H9 (cell line): ENCODE results near the gene NXN. TPM values are rescaled to one million over a fixed set of nuclear protein-coding genes. Genes with fewer than 3 reads are reported as not detected.
"Not testable (repeated sequence)": the region's sequence is repeated elsewhere in the genome, so short reads cannot be mapped to it uniquely, and the experiment has no call there.

Source experiments
- DNase-seq: peaks from one replicate; pipeline ENCODE4 v3.0.0-alpha.2; 2017
- H2AFZ ChIP-seq: one replicate; pipeline ENCODE4 v1.6.1; 2013; ENCODE audit warnings: mild to moderate bottlenecking, low read length, control low read depth, moderate library complexity
- H2AK5ac ChIP-seq: 2 replicates; pipeline ENCODE4 v1.6.1; 2013; ENCODE audit warnings: low read length, control low read depth, mixed read lengths; ENCODE audit not compliant: insufficient read length
- H2BK120ac ChIP-seq: one replicate; pipeline ENCODE4 v1.6.1; 2013; ENCODE audit warnings: low read depth, mild to moderate bottlenecking, low read length, control low read depth, inconsistent platforms; ENCODE audit not compliant: poor library complexity, severe bottlenecking
- H2BK12ac ChIP-seq: 2 replicates; pipeline ENCODE4 v1.6.1; 2013; ENCODE audit warnings: low read length, control low read depth, mixed read lengths, low read depth; ENCODE audit not compliant: insufficient read length
- H2BK15ac ChIP-seq: 2 replicates; pipeline ENCODE4 v1.6.1; 2013; ENCODE audit warnings: low read depth, low read length, control low read depth
- H2BK20ac ChIP-seq: one replicate; pipeline ENCODE4 v1.6.1; 2013; ENCODE audit warnings: low read depth, mild to moderate bottlenecking, low read length, control low read depth, inconsistent platforms; ENCODE audit not compliant: poor library complexity, severe bottlenecking
- H2BK5ac ChIP-seq: 2 replicates; pipeline ENCODE4 v1.6.1; 2013; ENCODE audit warnings: low read length, control low read depth, mixed read lengths; ENCODE audit not compliant: insufficient read length
- H3K14ac ChIP-seq: 2 replicates; pipeline ENCODE4 v1.6.1; 2013; ENCODE audit warnings: low read length, control low read depth; ENCODE audit not compliant: insufficient read depth
- H3K18ac ChIP-seq: 2 replicates; pipeline ENCODE4 v1.6.1; 2013; ENCODE audit warnings: low read depth, mild to moderate bottlenecking, mixed read lengths, low read length, control low read depth; ENCODE audit not compliant: insufficient read length
- H3K23ac ChIP-seq: 2 replicates; pipeline ENCODE4 v1.6.1; 2013; ENCODE audit warnings: low read length, control low read depth, mixed read lengths, low read depth; ENCODE audit not compliant: insufficient read length
- H3K23me2 ChIP-seq: 2 replicates; pipeline ENCODE4 v1.6.1; 2013; ENCODE audit warnings: low read depth, mild to moderate bottlenecking, mixed read lengths, low read length, control low read depth; ENCODE audit not compliant: insufficient read length, poor library complexity, severe bottlenecking
- H3K27ac ChIP-seq: 2 replicates; pipeline ENCODE4 v1.5.1; 2013; ENCODE audit warnings: low read length, control low read depth, mixed read lengths, low read depth; ENCODE audit not compliant: insufficient read length
- H3K27me3 ChIP-seq: 2 replicates; pipeline ENCODE4 v1.6.1; 2013; ENCODE audit warnings: low read length, control low read depth, inconsistent platforms; ENCODE audit not compliant: insufficient read depth
- H3K4ac ChIP-seq: 2 replicates; pipeline ENCODE4 v1.6.1; 2013; ENCODE audit warnings: low read depth, mild to moderate bottlenecking, control low read depth, inconsistent platforms, low read length, moderate library complexity
- H3K4me1 ChIP-seq: 2 replicates; pipeline ENCODE4 v1.6.1; 2013; ENCODE audit warnings: low read length, control low read depth, inconsistent platforms; ENCODE audit not compliant: insufficient read depth
- H3K4me2 ChIP-seq: 2 replicates; pipeline ENCODE4 v1.6.1; 2013; ENCODE audit warnings: low read length, control low read depth, mixed read lengths; ENCODE audit not compliant: insufficient read length, insufficient read depth
- H3K56ac ChIP-seq: 2 replicates; pipeline ENCODE4 v1.6.1; 2013; ENCODE audit warnings: low read depth, mild to moderate bottlenecking, mixed read lengths, low read length, control low read depth; ENCODE audit not compliant: insufficient read length
- H3K79me1 ChIP-seq: 2 replicates; pipeline ENCODE4 v1.6.1; 2013; ENCODE audit warnings: low read depth, mild to moderate bottlenecking, moderate library complexity, low read length, control low read depth, inconsistent platforms; ENCODE audit not compliant: insufficient read depth, poor library complexity, severe bottlenecking
- H3K79me2 ChIP-seq: 2 replicates; pipeline ENCODE4 v1.6.1; 2013; ENCODE audit warnings: low read length, control low read depth, inconsistent platforms; ENCODE audit not compliant: insufficient read depth
- H3K9ac ChIP-seq: 2 replicates; pipeline ENCODE4 v1.6.1; 2013; ENCODE audit warnings: low read length, control low read depth, mixed read lengths; ENCODE audit not compliant: insufficient read length; ENCODE audit errors: extremely low read depth
- H3K9me3 ChIP-seq: one replicate; pipeline ENCODE4 v1.6.1; 2013; ENCODE audit warnings: low read depth, low read length, inconsistent platforms; ENCODE audit not compliant: control insufficient read depth
- H3T11ph ChIP-seq: one replicate; pipeline ENCODE4 v1.6.1; 2013; ENCODE audit warnings: mild to moderate bottlenecking, low read length, control low read depth, inconsistent platforms
- H4K20me1 ChIP-seq: one replicate; pipeline ENCODE4 v1.6.1; 2013; ENCODE audit not compliant: control insufficient read depth, insufficient read length, insufficient read depth
- H4K5ac ChIP-seq: 2 replicates; pipeline ENCODE4 v1.6.1; 2013; ENCODE audit warnings: low read depth, mild to moderate bottlenecking, mixed read lengths, low read length, control low read depth; ENCODE audit not compliant: insufficient read length
- H4K8ac ChIP-seq: replicated peaks from 2 replicates; pipeline ENCODE4 v1.6.1; 2013; ENCODE audit warnings: low read length, control low read depth, mixed read lengths, low read depth; ENCODE audit not compliant: insufficient read length
- H4K91ac ChIP-seq: 2 replicates; pipeline ENCODE4 v1.6.1; 2013; ENCODE audit warnings: low read depth, mild to moderate bottlenecking, moderate library complexity, mixed read lengths, low read length, control low read depth; ENCODE audit not compliant: insufficient read length
- H3K27ac Mint-ChIP-seq, 3 experiments: 2 replicates in 2 of 3; 3 replicates in 1 of 3; pipeline ENCODE4 v1.8.0; 2020 to 2021; ENCODE audit warnings: mixed read lengths in 3 of 3, mild to moderate bottlenecking in 1 of 3, moderate library complexity in 1 of 3
- H3K27me3 Mint-ChIP-seq: 2 replicates; pipeline ENCODE4 v1.8.0; 2021; ENCODE audit warnings: low read depth, mild to moderate bottlenecking, moderate library complexity, mixed read lengths
- H3K36me3 Mint-ChIP-seq, 3 experiments: 2 replicates in 2 of 3; 3 replicates in 1 of 3; pipeline ENCODE4 v1.8.0; 2020 to 2021; ENCODE audit warnings: low read depth in 3 of 3, mixed read lengths in 3 of 3; ENCODE audit not compliant: insufficient read depth in 1 of 3
- H3K4me1 Mint-ChIP-seq, 2 experiments: 2 replicates each; pipeline ENCODE4 v1.8.0; 2020; ENCODE audit warnings: mixed read lengths in 2 of 2
- H3K4me3 Mint-ChIP-seq, 2 experiments: 2 replicates in 1 of 2; 3 replicates in 1 of 2; pipeline ENCODE4 v1.8.0; 2020 to 2021; ENCODE audit warnings: mild to moderate bottlenecking in 2 of 2, mixed read lengths in 2 of 2, moderate library complexity in 1 of 2
- H3K9me3 Mint-ChIP-seq, 2 experiments: 2 replicates in 1 of 2; 3 replicates in 1 of 2; pipeline ENCODE4 v1.8.0; 2020; ENCODE audit warnings: mild to moderate bottlenecking in 2 of 2, mixed read lengths in 2 of 2, moderate library complexity in 1 of 2
- CTCF ChIP-seq: fragments of 200-600 bp; sonication (generic); conservative IDR thresholded peaks from 3 replicates; pipeline ENCODE4 v1.8.0; 2021; ENCODE audit warnings: antibody characterized with exemption, mild to moderate bottlenecking
- WGBS: extraction: QIAGEN DNeasy Blood & Tissue Kit; methylation state at CpG from one replicate; pipeline ENCODE4 v1.1.7; 2013; ENCODE audit warnings: missing lambda C conversion rate, low lambda C conversion rate, mixed read lengths; ENCODE audit not compliant: insufficient read length; ENCODE audit errors: extremely low coverage; 5-methylcytosine and 5-hydroxymethylcytosine counted together
- total RNA-seq: library from RNA; stranded (reverse); gene quantifications from 2 replicates; pipeline ENCODE4 v1.2.1, GENCODE V29; 2021

Gene NXN
- total RNA-seq, 1 experiment from 2014 or later: 93.6 TPM

- no peak overlapping the region for H2AFZ ChIP-seq
- no peak overlapping the region for H3K4ac ChIP-seq
- no peak overlapping the region for H2AK5ac ChIP-seq
- no peak overlapping the region for H3K23ac ChIP-seq
- H2BK15ac ChIP-seq: no peak overlapping the region
- H2BK12ac ChIP-seq: no peak overlapping the region
- peaks cover 31% of the 10 kb centered on the region for H3K79me2 ChIP-seq
- H3K4me2 ChIP-seq: no peak overlapping the region
- no peaks in the 10 kb centered on the region for H3K27me3 ChIP-seq
- H4K20me1 ChIP-seq: no peaks in the 10 kb centered on the region
- peaks cover 11% of the 10 kb centered on the region for H3K4me1 ChIP-seq
- H2BK120ac ChIP-seq: no peak overlapping the region
- no peaks in the 10 kb centered on the region; a peak in 1 of 5 replicates for H3K9me3 Mint-ChIP-seq
- H3K9me3 ChIP-seq: no peaks in the 10 kb centered on the region
- H3K27me3 Mint-ChIP-seq: no peaks in the 10 kb centered on the region
- no peak overlapping the region for H4K5ac ChIP-seq
- H3K56ac ChIP-seq: no peak overlapping the region
- H4K8ac ChIP-seq: no peak overlapping the region
- no peak overlapping the region for H3K18ac ChIP-seq
- H3K79me1 ChIP-seq: peaks cover 2% of the 10 kb centered on the region
- H4K91ac ChIP-seq: no peak overlapping the region
- H3K4me3 Mint-ChIP-seq: peak overlapping the region in 1 of 2 experiments; percentile 51; a peak in 1 of 5 replicates
- peaks cover 45 to 52% of the 10 kb centered on the region in 2 experiments for H3K4me1 Mint-ChIP-seq
- no peak overlapping the region for H3K14ac ChIP-seq
- no peak for TF ChIP-seq CTCF
- peaks cover 4 to 11% (median 10%) of the 10 kb centered on the region in 3 experiments; a peak in 6 of 7 replicates for H3K36me3 Mint-ChIP-seq
- no peak overlapping the region for H3T11ph ChIP-seq
- peak overlapping the region; percentile 70 to 82 (median 70); a peak in 4 of 7 replicates for H3K27ac Mint-ChIP-seq
- no CpG with 5 or more reads among the region's 5 CpGs for WGBS
- peaks cover 18% of the 10 kb centered on the region for H3K23me2 ChIP-seq
- H3K9ac ChIP-seq: no peak overlapping the region
- no peak for DNase-seq
- H2BK5ac ChIP-seq: no peak overlapping the region
- H3K27ac ChIP-seq: no peak overlapping the region
- H2BK20ac ChIP-seq: no peak overlapping the region
These were observed 4.1 kb downstream of the NXN start for GRCh38 chr17:975371-975915.

- H3K4ac ChIP-seq, H3K4me2 ChIP-seq, H3K9me3 Mint-ChIP-seq, H2BK5ac ChIP-seq, H2BK15ac ChIP-seq, H3K27me3 Mint-ChIP-seq, H3K27ac ChIP-seq, H3K79me1 ChIP-seq, H3K14ac ChIP-seq, DNase-seq, H3K27me3 ChIP-seq, H3K9me3 ChIP-seq, H4K5ac ChIP-seq, H3T11ph ChIP-seq, H2AFZ ChIP-seq, H2AK5ac ChIP-seq, H4K91ac ChIP-seq, H4K20me1 ChIP-seq, H3K23ac ChIP-seq, H3K56ac ChIP-seq, H3K9ac ChIP-seq, H3K27ac Mint-ChIP-seq, H3K4me3 Mint-ChIP-seq, H2BK20ac ChIP-seq, H2BK12ac ChIP-seq, H3K18ac ChIP-seq, H2BK120ac ChIP-seq, H4K8ac ChIP-seq: not testable (repeated sequence)
- WGBS: no CpG with 5 or more reads among the region's 2 CpGs
- peaks cover 11% of the 10 kb centered on the region for H3K4me1 ChIP-seq
- H3K23me2 ChIP-seq: peaks cover 12% of the 10 kb centered on the region
- H3K36me3 Mint-ChIP-seq: peaks cover 4 to 11% (median 10%) of the 10 kb centered on the region in 3 experiments; a peak in 6 of 7 replicates
- peaks cover 48 to 59% of the 10 kb centered on the region in 2 experiments for H3K4me1 Mint-ChIP-seq
- peaks cover 34% of the 10 kb centered on the region for H3K79me2 ChIP-seq
These were observed 4.8 kb downstream of the NXN start for GRCh38 chr17:974778-975177.
